CD4-positive, alpha-beta T cell (primary cell): ENCODE data around the gene TSPAN2. TPM values are rescaled to one million over a fixed set of nuclear protein-coding genes. Genes with fewer than 3 reads are reported as not detected.

Experiments
- ATAC-seq: fragments of 200-7000 bp; cut with Tn5 transposase; one replicate; pipeline ENCODE4 v1.10.0; 2022; ENCODE audit warnings: mild to moderate bottlenecking; ENCODE audit not compliant: poor library complexity
- CTCF ChIA-PET: fragments of 350-600 bp; sonication (Branson Sonifier 250); formaldehyde crosslinking; loops from one replicate; lab custom pipeline; 2021; ENCODE audit warnings: antibody characterized with exemption, inconsistent platforms; lab: Charles Lee
- POLR2A ChIA-PET: fragments of 350-600 bp; sonication (Branson Sonifier 250); formaldehyde crosslinking; loops from one replicate; lab custom pipeline; 2021; ENCODE audit warnings: antibody characterized with exemption, inconsistent platforms; lab: Charles Lee
- DNase-seq, 14 experiments: peaks; one replicate each; pipeline ENCODE4 v3.0.0-alpha.2; 2013 to 2020; ENCODE audit warnings: mixed read lengths in 2 of 14
- H3K27ac ChIP-seq, 2 donors: one replicate each; pipeline versions ENCODE4 v1.5.1 to v1.7.0; 2013; ENCODE audit warnings: low read length in 2 of 2, low read depth in 1 of 2, mild to moderate bottlenecking in 1 of 2
- H3K27me3 ChIP-seq, 2 experiments: 1 replicate in 1 of 2; 2 replicates in 1 of 2; pipeline versions ENCODE4 v1.6.1 to v1.7.0; 2013; ENCODE audit warnings: low read length in 2 of 2, control low read depth in 1 of 2, mild to moderate bottlenecking in 1 of 2, moderate library complexity in 1 of 2; ENCODE audit not compliant: insufficient read depth in 2 of 2, control insufficient read depth in 1 of 2
- H3K36me3 ChIP-seq: one replicate; pipeline ENCODE4 v1.6.1; 2013; ENCODE audit warnings: low read length, control low read depth; ENCODE audit not compliant: insufficient read depth
- H3K4me1 ChIP-seq: one replicate; pipeline ENCODE4 v1.6.1; 2013; ENCODE audit warnings: low read length, control low read depth; ENCODE audit not compliant: insufficient read depth
- H3K4me3 ChIP-seq: one replicate; pipeline ENCODE4 v1.5.1; 2013; ENCODE audit warnings: mild to moderate bottlenecking, low read length, moderate library complexity
- H3K9me3 ChIP-seq, 2 experiments: 1 replicate in 1 of 2; 2 replicates in 1 of 2; pipeline versions ENCODE4 v1.6.1 to v1.7.0; 2013; ENCODE audit warnings: low read length in 2 of 2, mild to moderate bottlenecking in 2 of 2, control low read depth in 1 of 2, moderate library complexity in 1 of 2; ENCODE audit not compliant: control insufficient read depth in 1 of 2, insufficient read depth in 1 of 2
- H3K27ac Mint-ChIP-seq: one replicate; pipeline ENCODE4 v1.8.0; 2020; ENCODE audit warnings: mixed read lengths
- H3K27me3 Mint-ChIP-seq: one replicate; pipeline ENCODE4 v1.8.0; 2021; ENCODE audit warnings: mixed read lengths
- H3K36me3 Mint-ChIP-seq: one replicate; pipeline ENCODE4 v1.8.0; 2021; ENCODE audit warnings: low read depth, mixed read lengths
- H3K4me1 Mint-ChIP-seq: one replicate; pipeline ENCODE4 v1.8.0; 2021; ENCODE audit warnings: low read depth, mixed read lengths
- H3K4me3 Mint-ChIP-seq: one replicate; pipeline ENCODE4 v1.8.0; 2020; ENCODE audit warnings: mild to moderate bottlenecking, mixed read lengths
- H3K9me3 Mint-ChIP-seq: one replicate; pipeline ENCODE4 v1.8.0; 2020; ENCODE audit warnings: mixed read lengths
- CTCF ChIP-seq: fragments of 200-600 bp; IDR thresholded peaks from one replicate; pipeline ENCODE4 v1.8.0; 2022; ENCODE audit warnings: antibody characterized with exemption, mild to moderate bottlenecking
- intact Hi-C, 2 experiments: fragments of 100-400 bp; cut with DNase I in 1 of 2; cut with micrococcal nuclease in 1 of 2; formaldehyde crosslinking; loops; one replicate each; pipeline versions ENCODE4 v1.15.1 to v1.9.0; 2023 to 2025; cut with DNase I, micrococcal nuclease
- total RNA-seq, 174 experiments: library from RNA in 2 of 174; stranded (reverse) in 2 of 174; gene quantifications; one replicate each; pipeline ENCODE4 v1.2.3 and lab custom pipeline; 2021 to 2026

TSPAN2 gene
- total RNA-seq, 2 experiments from 2014 or later = 0.95 to 1.6 TPM

- intact Hi-C loops = loop anchor here (1.0 to 10.0 kb wide), 5 partner anchors 36 to 755 kb away; partner anchors contain the start of genes SIKE1 (in 1 of the 2) and TRIM33 (in 1 of the 2)
Measured at GRCh38 chr1:115099693-115100050, 10.4 kb upstream of the TSPAN2 start.

GRCh38 chr1:115098979-115099692 lies 9.8 kb upstream of the TSPAN2 start:
- H3K4me1 ChIP-seq = peaks cover 27% of the 10 kb centered on the region
- DNase-seq (peak; percentile 50 to 95 (median 69)), ATAC-seq (peak; percentile 90)
- H3K4me3 ChIP-seq = peak overlapping the region; percentile 55
- H3K27ac ChIP-seq = peak overlapping the region; percentile 90 to 91
- peak overlapping the region; percentile 89 for H3K4me3 Mint-ChIP-seq
- peak overlapping the region; percentile 93 for H3K27ac Mint-ChIP-seq
- intact Hi-C loops = loop anchor here (1.0 to 10.0 kb wide), 5 partner anchors 36 to 754 kb away; partner anchors contain the start of genes SIKE1 (in 1 of the 2) and TRIM33 (in 1 of the 2)
- no peaks in the 10 kb centered on the region for H3K36me3 Mint-ChIP-seq
- TF ChIP-seq CTCF = no peak
- no peaks in the 10 kb centered on the region for H3K9me3 Mint-ChIP-seq
- no peaks in the 10 kb centered on the region for H3K9me3 ChIP-seq
- H3K36me3 ChIP-seq = no peaks in the 10 kb centered on the region
- H3K4me1 Mint-ChIP-seq = peaks cover 60% of the 10 kb centered on the region
- H3K27me3 ChIP-seq = no peaks in the 10 kb centered on the region
- no peaks in the 10 kb centered on the region for H3K27me3 Mint-ChIP-seq
- ChIA-PET POLR2A (interaction anchor here (0.6 to 3.1 kb wide), 16 partner anchors 10 to 1287 kb away, joined by 3 to 37 read pairs (median 4); partner anchors contain the start of genes CSDE1, RSBN1, SIKE1 and TRIM33), CTCF (interaction anchor here (0.9 to 1.8 kb wide), 9 partner anchors 9 to 46 kb away, joined by 3 to 9 read pairs (median 4); partner anchors contain the start of gene TSPAN2)

More at GRCh38 chr1:115099693-115100050, 10.4 kb upstream of the TSPAN2 start:
- TF ChIP-seq CTCF = no peak
- DNase-seq (peak in 1 of 14 experiments; percentile 18), ATAC-seq (no peak)
- H3K36me3 Mint-ChIP-seq = no peaks in the 10 kb centered on the region
- peaks cover 27% of the 10 kb centered on the region for H3K4me1 ChIP-seq
- no peaks in the 10 kb centered on the region for H3K9me3 ChIP-seq
- POLR2A ChIA-PET = interaction anchor here (1.0 to 3.1 kb wide), 14 partner anchors 10 to 1287 kb away, joined by 3 to 37 read pairs (median 4); partner anchors contain the start of genes RSBN1, SIKE1, TRIM33 and TSPAN2
- H3K27me3 Mint-ChIP-seq = no peaks in the 10 kb centered on the region
- H3K27ac ChIP-seq = peak overlapping the region; percentile 90 to 91
- peak overlapping the region; percentile 93 for H3K27ac Mint-ChIP-seq
- peak overlapping the region; percentile 55 for H3K4me3 ChIP-seq
- H3K4me1 Mint-ChIP-seq = peaks cover 60% of the 10 kb centered on the region
- peak overlapping the region; percentile 89 for H3K4me3 Mint-ChIP-seq
- H3K9me3 Mint-ChIP-seq = no peaks in the 10 kb centered on the region
- no peaks in the 10 kb centered on the region for H3K27me3 ChIP-seq
- H3K36me3 ChIP-seq = no peaks in the 10 kb centered on the region
- CTCF ChIA-PET = interaction anchor here (0.9 to 1.8 kb wide), 9 partner anchors 9 to 47 kb away, joined by 3 to 9 read pairs (median 4); partner anchors contain the start of gene TSPAN2

GRCh38 chr1:115092175-115092574 lies 2.9 kb upstream of the TSPAN2 start:
- intact Hi-C loops = loop anchor here (5.0 to 10.0 kb wide), 4 partner anchors 307 to 747 kb away; partner anchors contain the start of genes BCAS2 (in 1 of the 2), SIKE1 (in 1 of the 2) and TRIM33 (in 1 of the 2)
- ATAC-seq (no peak), DNase-seq (no peak)
- Mint-ChIP-seq H3K27me3 (peaks cover 4% of the 10 kb centered on the region), H3K27ac (no peak overlapping the region), H3K4me3 (no peak overlapping the region), H3K4me1 (peaks cover 56% of the 10 kb centered on the region), H3K9me3 (no peaks in the 10 kb centered on the region), H3K36me3 (no peaks in the 10 kb centered on the region)
- POLR2A ChIA-PET = no interaction called here
- H3K9me3 ChIP-seq = no peaks in the 10 kb centered on the region
- TF ChIP-seq CTCF = no peak
- no peak overlapping the region for H3K27ac ChIP-seq
- no peak overlapping the region for H3K4me3 ChIP-seq
- peaks cover 31% of the 10 kb centered on the region for H3K4me1 ChIP-seq
- CTCF ChIA-PET = no interaction called here
- H3K27me3 ChIP-seq = no peaks in the 10 kb centered on the region
- H3K36me3 ChIP-seq = no peaks in the 10 kb centered on the region
